Endothelial cell of umbilical vein (primary cell): ENCODE measurements around the gene YTHDC2.

Experiments
- EZH2 ChIP-seq: IDR thresholded peaks from 2 replicates; pipeline ENCODE4 v1.6.1; 2012; ENCODE audit warnings: borderline replicate concordance, low read depth, mild to moderate bottlenecking, moderate library complexity, low read length, inconsistent platforms; ENCODE audit not compliant: severe bottlenecking
- JUN ChIP-seq: IDR thresholded peaks from 2 replicates; pipeline ENCODE4 v1.6.1; 2011; ENCODE audit warnings: borderline replicate concordance, low read depth; ENCODE audit not compliant: insufficient read length, insufficient read depth
- POLR2A ChIP-seq: IDR thresholded peaks from 2 replicates; pipeline ENCODE4 v1.6.1; 2012; ENCODE audit warnings: low read depth, mild to moderate bottlenecking, control low read depth, low read length
- TF ChIP-seq, protein P1 (sequence below), 2 donors: IDR thresholded peaks; 1 replicate in 1 of 2; 2 replicates in 1 of 2; pipeline ENCODE4 v1.5.1; 2011; ENCODE audit warnings: low read length in 2 of 2, mild to moderate bottlenecking in 2 of 2, moderate library complexity in 2 of 2, control low read depth in 1 of 2, inconsistent platforms in 1 of 2, low read depth in 1 of 2; ENCODE audit not compliant: insufficient read depth in 1 of 2; ENCODE audit errors: extremely low read depth in 1 of 2
- TF ChIP-seq, protein P2 (sequence below): IDR thresholded peaks from 2 replicates; pipeline ENCODE4 v1.6.1; 2011; ENCODE audit not compliant: insufficient read depth, insufficient read length

DNA sequence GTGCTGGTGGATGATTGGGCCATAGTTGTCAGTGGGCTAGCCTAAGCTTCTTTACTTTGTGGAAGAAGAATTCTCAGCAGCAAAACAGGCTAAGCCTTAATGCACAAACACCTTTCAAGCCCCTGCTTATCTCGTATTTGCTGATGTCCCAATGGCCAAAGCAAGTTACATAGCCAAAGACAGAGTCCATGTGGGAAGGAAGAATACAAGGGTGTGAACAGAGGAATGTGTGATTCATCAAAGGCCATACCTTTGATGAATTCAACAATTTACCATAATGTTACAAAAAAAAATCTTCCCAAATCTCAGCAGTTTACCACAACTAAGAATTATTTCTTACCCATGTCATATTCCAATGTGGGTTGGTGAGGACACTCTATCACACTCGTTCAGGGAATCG is 1.2 kb upstream of the YTHDC2 start:
- TF ChIP-seq EZH2 (no peak), POLR2A (no peak), JUN (no peak)
- TF ChIP-seq, protein P1, sequence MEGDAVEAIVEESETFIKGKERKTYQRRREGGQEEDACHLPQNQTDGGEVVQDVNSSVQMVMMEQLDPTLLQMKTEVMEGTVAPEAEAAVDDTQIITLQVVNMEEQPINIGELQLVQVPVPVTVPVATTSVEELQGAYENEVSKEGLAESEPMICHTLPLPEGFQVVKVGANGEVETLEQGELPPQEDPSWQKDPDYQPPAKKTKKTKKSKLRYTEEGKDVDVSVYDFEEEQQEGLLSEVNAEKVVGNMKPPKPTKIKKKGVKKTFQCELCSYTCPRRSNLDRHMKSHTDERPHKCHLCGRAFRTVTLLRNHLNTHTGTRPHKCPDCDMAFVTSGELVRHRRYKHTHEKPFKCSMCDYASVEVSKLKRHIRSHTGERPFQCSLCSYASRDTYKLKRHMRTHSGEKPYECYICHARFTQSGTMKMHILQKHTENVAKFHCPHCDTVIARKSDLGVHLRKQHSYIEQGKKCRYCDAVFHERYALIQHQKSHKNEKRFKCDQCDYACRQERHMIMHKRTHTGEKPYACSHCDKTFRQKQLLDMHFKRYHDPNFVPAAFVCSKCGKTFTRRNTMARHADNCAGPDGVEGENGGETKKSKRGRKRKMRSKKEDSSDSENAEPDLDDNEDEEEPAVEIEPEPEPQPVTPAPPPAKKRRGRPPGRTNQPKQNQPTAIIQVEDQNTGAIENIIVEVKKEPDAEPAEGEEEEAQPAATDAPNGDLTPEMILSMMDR (IDR thresholded peaks at IDR 0.05; ENCODE audit: extremely low read depth in 1 of 2, insufficient read depth in 1 of 2, low read depth in 1 of 2, low read length in 2 of 2), result no peak
- TF ChIP-seq, protein P2, sequence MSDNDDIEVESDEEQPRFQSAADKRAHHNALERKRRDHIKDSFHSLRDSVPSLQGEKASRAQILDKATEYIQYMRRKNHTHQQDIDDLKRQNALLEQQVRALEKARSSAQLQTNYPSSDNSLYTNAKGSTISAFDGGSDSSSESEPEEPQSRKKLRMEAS, result no peak
